Astrocyte (in vitro differentiated cells and primary cell): ENCODE results near the gene AP4B1. TPM values are rescaled to one million over a fixed set of nuclear protein-coding genes. Genes with fewer than 3 reads are reported as not detected.

Experiments
- DNase-seq: peaks from one replicate; pipeline ENCODE4 v3.0.0-alpha.2; 2010; ENCODE audit warnings: low read depth
- FAIRE-seq: peaks from 2 replicates; lab custom pipeline; 2011; peaks lifted over from hg19 to GRCh38; lab: Jason Lieb, UNC
- H2AFZ ChIP-seq: 2 replicates; pipeline ENCODE4 v1.6.0; 2012; ENCODE audit warnings: low read depth, low read length, inconsistent platforms
- H3K27ac ChIP-seq: 2 replicates; pipeline ENCODE4 v1.5.1; 2011; ENCODE audit warnings: low read depth, low read length, inconsistent platforms
- H3K27me3 ChIP-seq: 2 replicates; pipeline ENCODE4 v1.6.0; 2011; ENCODE audit warnings: low read length, inconsistent platforms; ENCODE audit not compliant: insufficient read depth
- H3K36me3 ChIP-seq: 2 replicates; pipeline ENCODE4 v1.5.1; 2011; ENCODE audit warnings: low read length, inconsistent platforms; ENCODE audit not compliant: insufficient read depth
- H3K4me1 ChIP-seq: 2 replicates; pipeline ENCODE4 v1.5.1; 2011; ENCODE audit warnings: low read length, inconsistent platforms; ENCODE audit not compliant: insufficient read depth
- H3K4me2 ChIP-seq: 2 replicates; pipeline ENCODE4 v1.6.0; 2012; ENCODE audit warnings: low read length, inconsistent platforms
- H3K4me3 ChIP-seq: 2 replicates; pipeline ENCODE4 v1.5.1; 2011; ENCODE audit warnings: low read depth, mild to moderate bottlenecking, low read length, inconsistent platforms; ENCODE audit not compliant: insufficient read depth
- H3K79me2 ChIP-seq: 2 replicates; pipeline ENCODE4 v1.6.0; 2012; ENCODE audit warnings: mild to moderate bottlenecking, low read length, inconsistent platforms; ENCODE audit not compliant: insufficient read depth
- H3K9ac ChIP-seq: 2 replicates; pipeline ENCODE4 v1.6.0; 2012; ENCODE audit warnings: mild to moderate bottlenecking, low read length, inconsistent platforms
- H3K9me3 ChIP-seq: 2 replicates; pipeline ENCODE4 v1.5.1; 2012; ENCODE audit warnings: low read depth, mild to moderate bottlenecking, low read length, inconsistent platforms; ENCODE audit not compliant: insufficient read depth
- H4K20me1 ChIP-seq: 2 replicates; pipeline ENCODE4 v1.6.0; 2012; ENCODE audit warnings: low read length, inconsistent platforms; ENCODE audit not compliant: insufficient read depth
- H3K27ac Mint-ChIP-seq: one replicate; pipeline ENCODE4 v1.8.0; 2021; ENCODE audit warnings: mild to moderate bottlenecking, mixed read lengths; ENCODE audit not compliant: unreplicated experiment
- H3K27me3 Mint-ChIP-seq: one replicate; pipeline ENCODE4 v1.8.0; 2021; ENCODE audit warnings: low read depth, mixed read lengths; ENCODE audit not compliant: unreplicated experiment
- H3K36me3 Mint-ChIP-seq: one replicate; pipeline ENCODE4 v1.8.0; 2021; ENCODE audit warnings: low read depth, mixed read lengths; ENCODE audit not compliant: unreplicated experiment
- H3K4me1 Mint-ChIP-seq: one replicate; pipeline ENCODE4 v1.8.0; 2021; ENCODE audit warnings: low read depth, mixed read lengths; ENCODE audit not compliant: unreplicated experiment
- H3K4me3 Mint-ChIP-seq: one replicate; pipeline ENCODE4 v1.8.0; 2021; ENCODE audit warnings: mild to moderate bottlenecking, moderate library complexity, mixed read lengths; ENCODE audit not compliant: unreplicated experiment
- H3K9me3 Mint-ChIP-seq: one replicate; pipeline ENCODE4 v1.8.0; 2021; ENCODE audit warnings: mild to moderate bottlenecking, mixed read lengths; ENCODE audit not compliant: unreplicated experiment
- EZH2 ChIP-seq: IDR thresholded peaks from 2 replicates; pipeline ENCODE4 v1.6.1; 2012; ENCODE audit warnings: mild to moderate bottlenecking, low read length, inconsistent platforms; ENCODE audit not compliant: insufficient read depth
- total RNA-seq: library from RNA; stranded (reverse); gene quantifications from 2 replicates; pipeline ENCODE4 v1.2.1, GENCODE V29; 2021
- TF ChIP-seq, protein P1 (sequence below): IDR thresholded peaks from 2 replicates; pipeline ENCODE4 v1.5.1; 2011; ENCODE audit warnings: low read depth, mild to moderate bottlenecking, inconsistent platforms, low read length, moderate library complexity; ENCODE audit not compliant: insufficient read depth

The AP4B1 gene
- total RNA-seq, 1 donor from 2014 or later = 14.9 TPM

- Mint-ChIP-seq H3K9me3 (peaks cover 3% of the 10 kb centered on the region), H3K4me3 (no peak overlapping the region), H3K36me3 (peaks cover 5% of the 10 kb centered on the region), H3K27ac (no peak overlapping the region), H3K4me1 (peaks cover 11% of the 10 kb centered on the region), H3K27me3 (no peaks in the 10 kb centered on the region)
- DNase-seq = peak; percentile 3
- H3K27ac ChIP-seq = no peak overlapping the region
- H3K4me2 ChIP-seq = peak overlapping the region; percentile 8
- H3K36me3 ChIP-seq = no peaks in the 10 kb centered on the region
- peaks cover 78% of the 10 kb centered on the region for H3K79me2 ChIP-seq
- H3K9me3 ChIP-seq = no peaks in the 10 kb centered on the region
- H3K4me3 ChIP-seq = no peak overlapping the region
- TF ChIP-seq, protein P1, sequence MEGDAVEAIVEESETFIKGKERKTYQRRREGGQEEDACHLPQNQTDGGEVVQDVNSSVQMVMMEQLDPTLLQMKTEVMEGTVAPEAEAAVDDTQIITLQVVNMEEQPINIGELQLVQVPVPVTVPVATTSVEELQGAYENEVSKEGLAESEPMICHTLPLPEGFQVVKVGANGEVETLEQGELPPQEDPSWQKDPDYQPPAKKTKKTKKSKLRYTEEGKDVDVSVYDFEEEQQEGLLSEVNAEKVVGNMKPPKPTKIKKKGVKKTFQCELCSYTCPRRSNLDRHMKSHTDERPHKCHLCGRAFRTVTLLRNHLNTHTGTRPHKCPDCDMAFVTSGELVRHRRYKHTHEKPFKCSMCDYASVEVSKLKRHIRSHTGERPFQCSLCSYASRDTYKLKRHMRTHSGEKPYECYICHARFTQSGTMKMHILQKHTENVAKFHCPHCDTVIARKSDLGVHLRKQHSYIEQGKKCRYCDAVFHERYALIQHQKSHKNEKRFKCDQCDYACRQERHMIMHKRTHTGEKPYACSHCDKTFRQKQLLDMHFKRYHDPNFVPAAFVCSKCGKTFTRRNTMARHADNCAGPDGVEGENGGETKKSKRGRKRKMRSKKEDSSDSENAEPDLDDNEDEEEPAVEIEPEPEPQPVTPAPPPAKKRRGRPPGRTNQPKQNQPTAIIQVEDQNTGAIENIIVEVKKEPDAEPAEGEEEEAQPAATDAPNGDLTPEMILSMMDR = no peak
- no peak for TF ChIP-seq EZH2
- H2AFZ ChIP-seq = no peak overlapping the region
- FAIRE-seq = no peak
- H3K4me1 ChIP-seq = peaks cover 4% of the 10 kb centered on the region
- no peaks in the 10 kb centered on the region for H3K27me3 ChIP-seq
- H3K9ac ChIP-seq = no peak overlapping the region
- peaks cover 68% of the 10 kb centered on the region for H4K20me1 ChIP-seq
These were observed 42.9 kb upstream of the AP4B1 start for GRCh38 chr1:113947388-113948107.

DNA sequence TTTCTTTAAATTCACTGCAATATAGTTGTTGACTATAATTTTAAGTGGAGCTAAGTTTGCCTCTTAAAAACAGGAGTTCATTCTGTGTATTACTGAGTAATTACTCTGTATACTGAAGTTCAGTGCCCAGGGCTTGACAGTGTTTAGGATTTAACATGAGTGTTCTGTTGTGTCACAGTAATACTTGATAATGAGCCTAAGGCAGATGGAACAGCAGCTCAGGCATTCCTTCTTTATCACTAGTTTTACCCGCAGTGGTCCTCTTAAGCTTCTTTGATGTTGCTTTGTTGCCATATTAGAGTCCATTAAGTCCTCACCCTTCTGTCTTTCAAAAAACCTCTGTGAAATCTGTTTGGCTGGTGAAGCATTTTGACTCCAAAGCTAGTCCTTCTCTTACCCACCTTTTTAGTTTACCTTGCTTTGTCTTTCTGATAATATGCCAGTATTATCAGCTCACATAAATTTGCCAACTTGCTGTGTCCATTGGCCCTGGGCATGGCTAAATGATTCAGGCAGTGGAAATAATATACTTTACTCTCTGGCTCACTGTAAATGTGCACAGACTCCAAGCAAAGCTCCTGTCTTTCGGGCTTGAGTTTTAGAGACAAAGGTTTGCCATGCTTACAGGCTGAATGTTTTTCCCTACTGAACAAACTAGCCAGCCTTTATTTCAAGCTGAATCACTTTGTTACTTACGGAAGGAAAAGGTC lies 42.2 kb upstream of the AP4B1 start:
- Histone ChIP-seq H3K27me3 (no peaks in the 10 kb centered on the region), H3K4me2 (peak overlapping the region; percentile 8), H3K36me3 (no peaks in the 10 kb centered on the region), H3K79me2 (peaks cover 81% of the 10 kb centered on the region), H3K4me3 (no peak overlapping the region), H3K9me3 (no peaks in the 10 kb centered on the region), H3K27ac (no peak overlapping the region), H3K4me1 (peaks cover 4% of the 10 kb centered on the region), H3K9ac (no peak overlapping the region), H4K20me1 (peaks cover 65% of the 10 kb centered on the region), H2AFZ (no peak overlapping the region)
- Mint-ChIP-seq H3K9me3 (peaks cover 3% of the 10 kb centered on the region), H3K36me3 (peaks cover 5% of the 10 kb centered on the region), H3K27me3 (no peaks in the 10 kb centered on the region), H3K4me3 (no peak overlapping the region), H3K27ac (no peak overlapping the region), H3K4me1 (peaks cover 11% of the 10 kb centered on the region)
- peak; percentile 20 for DNase-seq
- TF ChIP-seq EZH2 = no peak
- TF ChIP-seq, protein P1 = no peak
- FAIRE-seq = no peak
